ENCODE results near the gene SNAP25.

DNA sequence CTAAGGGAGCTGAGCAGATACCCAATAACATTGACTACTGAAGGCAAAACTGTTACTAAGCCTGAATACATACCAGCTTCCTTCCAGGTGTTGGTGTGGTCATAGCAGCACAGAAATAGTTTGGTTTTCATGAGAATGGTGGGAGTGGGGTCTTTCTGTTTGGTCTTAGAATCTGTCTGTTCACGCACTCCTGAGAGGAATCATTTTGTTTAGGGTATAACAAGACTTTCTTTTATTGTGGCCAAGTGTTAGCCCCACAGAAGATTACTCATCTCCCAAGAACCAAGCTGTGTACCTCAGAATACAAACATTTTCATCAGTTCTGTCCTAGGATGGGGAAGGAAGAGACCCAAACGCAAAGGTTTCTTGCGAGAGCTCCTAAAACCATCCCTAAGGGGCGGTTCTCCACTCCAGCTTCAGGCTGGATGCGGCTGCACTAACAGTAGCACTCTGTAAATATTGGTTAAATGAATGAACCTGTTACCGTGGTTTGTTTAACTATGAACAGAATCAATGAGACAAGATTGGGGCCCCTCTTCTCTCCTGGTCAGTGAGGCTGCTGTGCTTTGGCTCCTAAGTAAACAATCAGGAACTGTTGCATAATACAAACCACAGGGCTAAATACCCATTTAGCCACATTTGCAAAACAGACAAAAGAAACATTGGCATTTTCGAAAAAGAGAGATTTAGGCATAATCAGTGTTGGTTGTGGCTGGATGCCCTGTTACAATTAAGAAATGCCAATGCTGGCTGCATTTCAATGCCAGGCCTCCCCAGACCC, 44.9 kb downstream of the SNAP25 start:
- TF ChIP-seq POLR2A (IDR thresholded peaks at IDR 0.05; ENCODE audit: low read length) (no peak), GATA1 (IDR thresholded peaks at IDR 0.05; ENCODE audit: low read depth, low read length) (no peak)

Data from erythroblast (primary cell).